H9 (cell line): ENCODE measurements around the gene RAP1B. TPM values are rescaled to one million over a fixed set of nuclear protein-coding genes. Genes with fewer than 3 reads are reported as not detected.
A peak's percentile ranks its signal among the peaks of the same experiment; 100 is the strongest.

Experiments used
- DNase-seq: peaks from one replicate; pipeline ENCODE4 v3.0.0-alpha.2; 2017
- H2AFZ ChIP-seq: one replicate; pipeline ENCODE4 v1.6.1; 2013; ENCODE audit warnings: mild to moderate bottlenecking, low read length, control low read depth, moderate library complexity
- H2AK5ac ChIP-seq: 2 replicates; pipeline ENCODE4 v1.6.1; 2013; ENCODE audit warnings: low read length, control low read depth, mixed read lengths; ENCODE audit not compliant: insufficient read length
- H2BK120ac ChIP-seq: one replicate; pipeline ENCODE4 v1.6.1; 2013; ENCODE audit warnings: low read depth, mild to moderate bottlenecking, low read length, control low read depth, inconsistent platforms; ENCODE audit not compliant: poor library complexity, severe bottlenecking
- H2BK12ac ChIP-seq: 2 replicates; pipeline ENCODE4 v1.6.1; 2013; ENCODE audit warnings: low read length, control low read depth, mixed read lengths, low read depth; ENCODE audit not compliant: insufficient read length
- H2BK15ac ChIP-seq: 2 replicates; pipeline ENCODE4 v1.6.1; 2013; ENCODE audit warnings: low read depth, low read length, control low read depth
- H2BK20ac ChIP-seq: one replicate; pipeline ENCODE4 v1.6.1; 2013; ENCODE audit warnings: low read depth, mild to moderate bottlenecking, low read length, control low read depth, inconsistent platforms; ENCODE audit not compliant: poor library complexity, severe bottlenecking
- H2BK5ac ChIP-seq: 2 replicates; pipeline ENCODE4 v1.6.1; 2013; ENCODE audit warnings: low read length, control low read depth, mixed read lengths; ENCODE audit not compliant: insufficient read length
- H3K14ac ChIP-seq: 2 replicates; pipeline ENCODE4 v1.6.1; 2013; ENCODE audit warnings: low read length, control low read depth; ENCODE audit not compliant: insufficient read depth
- H3K18ac ChIP-seq: 2 replicates; pipeline ENCODE4 v1.6.1; 2013; ENCODE audit warnings: low read depth, mild to moderate bottlenecking, mixed read lengths, low read length, control low read depth; ENCODE audit not compliant: insufficient read length
- H3K23ac ChIP-seq: 2 replicates; pipeline ENCODE4 v1.6.1; 2013; ENCODE audit warnings: low read length, control low read depth, mixed read lengths, low read depth; ENCODE audit not compliant: insufficient read length
- H3K23me2 ChIP-seq: 2 replicates; pipeline ENCODE4 v1.6.1; 2013; ENCODE audit warnings: low read depth, mild to moderate bottlenecking, mixed read lengths, low read length, control low read depth; ENCODE audit not compliant: insufficient read length, poor library complexity, severe bottlenecking
- H3K27ac ChIP-seq: 2 replicates; pipeline ENCODE4 v1.5.1; 2013; ENCODE audit warnings: low read length, control low read depth, mixed read lengths, low read depth; ENCODE audit not compliant: insufficient read length
- H3K27me3 ChIP-seq: 2 replicates; pipeline ENCODE4 v1.6.1; 2013; ENCODE audit warnings: low read length, control low read depth, inconsistent platforms; ENCODE audit not compliant: insufficient read depth
- H3K4ac ChIP-seq: 2 replicates; pipeline ENCODE4 v1.6.1; 2013; ENCODE audit warnings: low read depth, mild to moderate bottlenecking, control low read depth, inconsistent platforms, low read length, moderate library complexity
- H3K4me1 ChIP-seq: 2 replicates; pipeline ENCODE4 v1.6.1; 2013; ENCODE audit warnings: low read length, control low read depth, inconsistent platforms; ENCODE audit not compliant: insufficient read depth
- H3K4me2 ChIP-seq: 2 replicates; pipeline ENCODE4 v1.6.1; 2013; ENCODE audit warnings: low read length, control low read depth, mixed read lengths; ENCODE audit not compliant: insufficient read length, insufficient read depth
- H3K56ac ChIP-seq: 2 replicates; pipeline ENCODE4 v1.6.1; 2013; ENCODE audit warnings: low read depth, mild to moderate bottlenecking, mixed read lengths, low read length, control low read depth; ENCODE audit not compliant: insufficient read length
- H3K79me1 ChIP-seq: 2 replicates; pipeline ENCODE4 v1.6.1; 2013; ENCODE audit warnings: low read depth, mild to moderate bottlenecking, moderate library complexity, low read length, control low read depth, inconsistent platforms; ENCODE audit not compliant: insufficient read depth, poor library complexity, severe bottlenecking
- H3K79me2 ChIP-seq: 2 replicates; pipeline ENCODE4 v1.6.1; 2013; ENCODE audit warnings: low read length, control low read depth, inconsistent platforms; ENCODE audit not compliant: insufficient read depth
- H3K9ac ChIP-seq: 2 replicates; pipeline ENCODE4 v1.6.1; 2013; ENCODE audit warnings: low read length, control low read depth, mixed read lengths; ENCODE audit not compliant: insufficient read length; ENCODE audit errors: extremely low read depth
- H3K9me3 ChIP-seq: one replicate; pipeline ENCODE4 v1.6.1; 2013; ENCODE audit warnings: low read depth, low read length, inconsistent platforms; ENCODE audit not compliant: control insufficient read depth
- H3T11ph ChIP-seq: one replicate; pipeline ENCODE4 v1.6.1; 2013; ENCODE audit warnings: mild to moderate bottlenecking, low read length, control low read depth, inconsistent platforms
- H4K20me1 ChIP-seq: one replicate; pipeline ENCODE4 v1.6.1; 2013; ENCODE audit not compliant: control insufficient read depth, insufficient read length, insufficient read depth
- H4K5ac ChIP-seq: 2 replicates; pipeline ENCODE4 v1.6.1; 2013; ENCODE audit warnings: low read depth, mild to moderate bottlenecking, mixed read lengths, low read length, control low read depth; ENCODE audit not compliant: insufficient read length
- H4K8ac ChIP-seq: replicated peaks from 2 replicates; pipeline ENCODE4 v1.6.1; 2013; ENCODE audit warnings: low read length, control low read depth, mixed read lengths, low read depth; ENCODE audit not compliant: insufficient read length
- H4K91ac ChIP-seq: 2 replicates; pipeline ENCODE4 v1.6.1; 2013; ENCODE audit warnings: low read depth, mild to moderate bottlenecking, moderate library complexity, mixed read lengths, low read length, control low read depth; ENCODE audit not compliant: insufficient read length
- H3K27ac Mint-ChIP-seq, 3 experiments: 2 replicates in 2 of 3; 3 replicates in 1 of 3; pipeline ENCODE4 v1.8.0; 2020 to 2021; ENCODE audit warnings: mixed read lengths in 3 of 3, mild to moderate bottlenecking in 1 of 3, moderate library complexity in 1 of 3
- H3K27me3 Mint-ChIP-seq: 2 replicates; pipeline ENCODE4 v1.8.0; 2021; ENCODE audit warnings: low read depth, mild to moderate bottlenecking, moderate library complexity, mixed read lengths
- H3K36me3 Mint-ChIP-seq, 3 experiments: 2 replicates in 2 of 3; 3 replicates in 1 of 3; pipeline ENCODE4 v1.8.0; 2020 to 2021; ENCODE audit warnings: low read depth in 3 of 3, mixed read lengths in 3 of 3; ENCODE audit not compliant: insufficient read depth in 1 of 3
- H3K4me1 Mint-ChIP-seq, 2 experiments: 2 replicates each; pipeline ENCODE4 v1.8.0; 2020; ENCODE audit warnings: mixed read lengths in 2 of 2
- H3K4me3 Mint-ChIP-seq, 2 experiments: 2 replicates in 1 of 2; 3 replicates in 1 of 2; pipeline ENCODE4 v1.8.0; 2020 to 2021; ENCODE audit warnings: mild to moderate bottlenecking in 2 of 2, mixed read lengths in 2 of 2, moderate library complexity in 1 of 2
- H3K9me3 Mint-ChIP-seq, 2 experiments: 2 replicates in 1 of 2; 3 replicates in 1 of 2; pipeline ENCODE4 v1.8.0; 2020; ENCODE audit warnings: mild to moderate bottlenecking in 2 of 2, mixed read lengths in 2 of 2, moderate library complexity in 1 of 2
- CTCF ChIP-seq: fragments of 200-600 bp; sonication (generic); conservative IDR thresholded peaks from 3 replicates; pipeline ENCODE4 v1.8.0; 2021; ENCODE audit warnings: antibody characterized with exemption, mild to moderate bottlenecking
- WGBS: extraction: QIAGEN DNeasy Blood & Tissue Kit; methylation state at CpG from one replicate; pipeline ENCODE4 v1.1.7; 2013; ENCODE audit warnings: missing lambda C conversion rate, low lambda C conversion rate, mixed read lengths; ENCODE audit not compliant: insufficient read length; ENCODE audit errors: extremely low coverage; 5-methylcytosine and 5-hydroxymethylcytosine counted together
- total RNA-seq: library from RNA; stranded (reverse); gene quantifications from 2 replicates; pipeline ENCODE4 v1.2.1, GENCODE V29; 2021

The RAP1B gene
- total RNA-seq, 1 experiment from 2014 or later = 97.7 TPM

- H2BK5ac ChIP-seq = no peak overlapping the region
- Mint-ChIP-seq H3K27me3 (no peaks in the 10 kb centered on the region), H3K36me3 (peaks cover 8 to 16% (median 8%) of the 10 kb centered on the region in 3 experiments; a peak in 6 of 7 replicates), H3K9me3 (no peaks in the 10 kb centered on the region; a peak in 2 of 5 replicates), H3K4me3 (peak overlapping the region; percentile 89 to 94), H3K4me1 (peaks cover 43% of the 10 kb centered on the region in 2 experiments), H3K27ac (no peak overlapping the region; a peak in 1 of 7 replicates)
- no peak overlapping the region for H2AFZ ChIP-seq
- H3K23ac ChIP-seq = no peak overlapping the region
- no peak overlapping the region for H2BK15ac ChIP-seq
- no peak overlapping the region for H3K14ac ChIP-seq
- no peaks in the 10 kb centered on the region for H3K27me3 ChIP-seq
- WGBS = no CpG with 5 or more reads among the region's 5 CpGs
- no peak overlapping the region for H3K9ac ChIP-seq
- H3K27ac ChIP-seq = no peak overlapping the region
- no peaks in the 10 kb centered on the region for H3K23me2 ChIP-seq
- no peak overlapping the region for H2BK120ac ChIP-seq
- H4K20me1 ChIP-seq = no peaks in the 10 kb centered on the region
- DNase-seq = no peak
- H3K4me2 ChIP-seq = peak overlapping the region; percentile 64
- H4K91ac ChIP-seq = no peak overlapping the region
- H3K79me1 ChIP-seq = peaks cover 6% of the 10 kb centered on the region
- no peak overlapping the region for H2BK12ac ChIP-seq
- no peak overlapping the region for H4K5ac ChIP-seq
- no peak overlapping the region for H2BK20ac ChIP-seq
- H3T11ph ChIP-seq = no peak overlapping the region
- no peak overlapping the region for H3K4ac ChIP-seq
- H3K9me3 ChIP-seq = no peaks in the 10 kb centered on the region
- H3K18ac ChIP-seq = no peak overlapping the region
- peaks cover 31% of the 10 kb centered on the region; the same call in 1 of the 2 replicates for H3K79me2 ChIP-seq
- H3K4me1 ChIP-seq = no peaks in the 10 kb centered on the region; the same call in 1 of the 2 replicates
- H2AK5ac ChIP-seq = no peak overlapping the region
- H4K8ac ChIP-seq = no peak overlapping the region
- H3K56ac ChIP-seq = no peak overlapping the region
- TF ChIP-seq CTCF = no peak
Observed at GRCh38 chr12:68612202-68612601, 1.5 kb downstream of the RAP1B start.
